B cell (primary cell): ENCODE data around the gene GNA14.

Source experiments
- CTCF ChIP-seq: fragments of 200-600 bp; IDR thresholded peaks from one replicate; pipeline ENCODE4 v1.8.0; 2022; ENCODE audit warnings: antibody characterized with exemption, mild to moderate bottlenecking
- EZH2 ChIP-seq: IDR thresholded peaks from 2 replicates; pipeline ENCODE4 v1.6.1; 2012; ENCODE audit warnings: borderline replicate concordance, low read depth, mild to moderate bottlenecking, moderate library complexity, low read length; ENCODE audit not compliant: insufficient read depth, poor library complexity, severe bottlenecking

GRCh38 chr9:77598991-77599390, 49.1 kb downstream of the GNA14 start:
- TF ChIP-seq EZH2 (no peak), CTCF (no peak)
